PC-3 (cell line): ENCODE results near the gene PLOD3. TPM values are rescaled to one million over a fixed set of nuclear protein-coding genes. Genes with fewer than 3 reads are reported as not detected.
A peak's percentile ranks its signal among the peaks of the same experiment; 100 is the strongest.

ENCODE experiments used
- ATAC-seq: fragments of 200-7000 bp; cut with Tn5 transposase; 2 replicates; pipeline ENCODE4 v1.9.1; 2020; ENCODE audit warnings: mild to moderate bottlenecking, moderate library complexity
- BruUV-seq: library from RNA; stranded (reverse); fragments of 400-500 nt; replicated peaks from 2 replicates; lab custom pipeline; 2021; lab: Mats Ljungman, UMichigan
- CTCF ChIA-PET: fragments of 300-600 bp; sonication (Branson Sonifier 250); formaldehyde crosslinking; loops from one replicate; lab custom pipeline; 2022; ENCODE audit warnings: antibody characterized with exemption; lab: Charles Lee
- POLR2A ChIA-PET: fragments of 300-600 bp; sonication (Branson Sonifier 250); formaldehyde crosslinking; loops from one replicate; lab custom pipeline; 2022; ENCODE audit warnings: antibody characterized with exemption; ENCODE audit not compliant: unreplicated experiment; lab: Charles Lee
- DNase-seq: peaks from one replicate; pipeline ENCODE4 v3.0.0-alpha.2; 2015
- H2AFZ ChIP-seq: fragments of 300-600 bp; sonication (generic); 2 replicates; pipeline ENCODE4 v1.6.0; 2016; ENCODE audit warnings: antibody characterized with exemption, low read length
- H3F3A ChIP-seq: fragments of 300-600 bp; sonication (generic); one replicate; pipeline ENCODE4 v1.6.0; 2017; ENCODE audit warnings: antibody characterized with exemption, low read length, control low read depth, mild to moderate bottlenecking; ENCODE audit not compliant: unreplicated experiment
- H3K27ac ChIP-seq: fragments of 300-600 bp; sonication (generic); 2 replicates; pipeline ENCODE4 v1.5.1; 2016; ENCODE audit warnings: mild to moderate bottlenecking, low read length
- H3K27me3 ChIP-seq: fragments of 300-600 bp; sonication (generic); 2 replicates; pipeline ENCODE4 v1.6.1; 2016; ENCODE audit warnings: low read length, mixed read lengths
- H3K36me3 ChIP-seq: fragments of 300-600 bp; sonication (generic); 2 replicates; pipeline ENCODE4 v1.6.1; 2016; ENCODE audit warnings: low read depth, mixed run types, low read length, mixed read lengths
- H3K4me1 ChIP-seq: fragments of 300-600 bp; sonication (generic); 2 replicates; pipeline ENCODE4 v1.5.1; 2016; ENCODE audit warnings: low read length; ENCODE audit not compliant: insufficient read depth
- H3K4me2 ChIP-seq: fragments of 300-600 bp; sonication (generic); 2 replicates; pipeline ENCODE4 v1.6.0; 2016; ENCODE audit warnings: low read length
- H3K4me3 ChIP-seq: fragments of 300-600 bp; sonication (generic); 2 replicates; pipeline ENCODE4 v1.5.1; 2016; ENCODE audit warnings: mild to moderate bottlenecking, low read length, mixed read lengths
- H3K79me2 ChIP-seq: fragments of 300-600 bp; sonication (generic); 2 replicates; pipeline ENCODE4 v1.6.1; 2017; ENCODE audit warnings: low read length, mixed read lengths
- H3K9ac ChIP-seq: fragments of 300-600 bp; sonication (generic); 2 replicates; pipeline ENCODE4 v1.6.0; 2016; ENCODE audit warnings: mild to moderate bottlenecking, low read length
- H3K9me2 ChIP-seq: fragments of 300-600 bp; sonication (generic); replicated peaks from 2 replicates; pipeline ENCODE4 v1.6.1; 2016; ENCODE audit warnings: mixed run types, low read length, mixed read lengths
- H3K9me3 ChIP-seq: fragments of 300-600 bp; sonication (generic); 2 replicates; pipeline ENCODE4 v1.6.1; 2016; ENCODE audit warnings: low read length, mixed read lengths
- H4K20me1 ChIP-seq: fragments of 300-600 bp; sonication (generic); 2 replicates; pipeline ENCODE4 v1.6.1; 2016; ENCODE audit warnings: low read length, mixed read lengths
- CTCF ChIP-seq: fragments of 300-600 bp; sonication (generic); conservative IDR thresholded peaks from 2 replicates; pipeline ENCODE4 v1.5.1; 2017; ENCODE audit warnings: antibody characterized with exemption, low read depth, mild to moderate bottlenecking, low read length
- EZH2 ChIP-seq: fragments of 300-600 bp; sonication (generic); IDR thresholded peaks from one replicate; pipeline ENCODE4 v1.6.1; 2017; ENCODE audit warnings: antibody characterized with exemption, mild to moderate bottlenecking, low read length; ENCODE audit not compliant: unreplicated experiment
- EZH2phosphoT487 ChIP-seq: fragments of 300-600 bp; sonication (generic); IDR thresholded peaks from 2 replicates; pipeline ENCODE4 v1.6.1; 2018; ENCODE audit warnings: mild to moderate bottlenecking, antibody characterized with exemption, low read length, borderline replicate concordance
- intact Hi-C: fragments of 100-400 bp; cut with micrococcal nuclease; formaldehyde crosslinking; loops from 2 replicates; pipeline ENCODE4 v1.9.0; 2023
- total RNA-seq: library from RNA; depleted of rRNA; stranded (reverse); fragments of >200 nt; gene quantifications from 2 replicates; pipeline ENCODE4 v1.2.3, GENCODE V29; 2014

PLOD3 gene
- total RNA-seq, 1 experiment from 2014 or later: 66.6 TPM

GRCh38 chr7:101245147-101245668, 27.8 kb upstream of the PLOD3 start:
- BruUV-seq: TSS peak; percentile 81
- ChIA-PET POLR2A (interaction anchor here (1.3 kb wide), 1 partner anchor 28 kb away, joined by 7 read pairs; the partner anchor contains the start of genes PLOD3 and ZNHIT1), CTCF (interaction anchor here (0.6 to 1.4 kb wide), 4 partner anchors 38 to 103 kb away, joined by 4 to 10 read pairs (median 4); no protein-coding TSS in a partner anchor)
- Histone ChIP-seq H3K9me2 (no peaks in the 10 kb centered on the region), H3K79me2 (peaks cover 43% of the 10 kb centered on the region), H3K27ac (peak overlapping the region; percentile 78), H3K4me3 (peak overlapping the region; percentile 97), H3K9ac (peak overlapping the region; percentile 94), H3K9me3 (no peaks in the 10 kb centered on the region), H3K4me1 (peaks cover 13% of the 10 kb centered on the region), H2AFZ (peak overlapping the region; percentile 93), H3K4me2 (peak overlapping the region; percentile 100), H3F3A (no peaks in the 10 kb centered on the region), H3K36me3 (no peaks in the 10 kb centered on the region), H3K27me3 (no peaks in the 10 kb centered on the region), H4K20me1 (no peaks in the 10 kb centered on the region)
- TF ChIP-seq CTCF: no peak
- TF ChIP-seq EZH2: no peak
- no peak for TF ChIP-seq EZH2phosphoT487
- no peak for ATAC-seq
- intact Hi-C loops: no loop called here
- no peak for DNase-seq

DNA sequence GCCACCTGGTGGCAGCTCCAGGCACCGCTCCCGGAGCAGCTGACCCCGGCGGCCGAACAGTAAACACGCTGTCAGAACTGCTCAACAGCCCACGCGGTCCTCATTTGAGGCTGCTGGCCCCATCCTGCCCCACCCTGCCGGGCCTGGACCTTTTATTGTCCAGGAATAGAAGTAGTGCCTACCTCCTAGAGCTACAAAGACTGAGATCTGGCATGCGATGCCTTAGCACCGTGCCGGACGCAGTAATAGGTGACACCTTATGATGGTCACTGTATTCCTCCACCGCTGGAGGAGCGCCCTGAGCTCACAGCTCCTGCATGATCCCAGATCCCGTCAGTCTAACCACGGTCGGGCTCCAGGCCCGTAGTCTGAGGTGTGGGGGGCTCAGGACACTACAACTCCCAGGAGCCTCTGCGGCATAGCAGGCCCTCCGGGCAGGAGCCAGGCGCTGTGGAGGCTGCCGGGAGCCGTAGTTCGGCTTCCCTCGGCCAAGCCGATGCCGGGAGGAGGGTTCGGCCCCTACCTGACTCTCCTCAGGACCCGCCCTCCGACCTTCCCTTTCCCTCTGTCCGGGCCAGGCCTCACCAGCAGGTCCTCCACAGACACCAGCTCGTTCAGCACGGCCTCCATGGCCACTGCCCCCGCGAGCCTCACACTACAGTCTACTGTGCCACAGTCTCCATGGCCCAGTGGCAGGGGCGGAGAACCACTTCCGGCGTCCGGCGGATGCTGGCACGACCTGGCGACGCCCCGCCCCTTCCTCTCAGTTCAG, 27.2 kb upstream of the PLOD3 start, which contains the start of gene FIS1:
FIS1 (minus strand) TSS at position 707 of the 772 bp plus-strand sequence; CDS start at position 630, 77 bp downstream.
- Histone ChIP-seq H3K79me2 (peaks cover 39% of the 10 kb centered on the region), H3K27ac (peak within 1 kb of the TSS; percentile 78), H3F3A (no peaks in the 10 kb centered on the region), H3K9me2 (no peaks in the 10 kb centered on the region), H4K20me1 (no peaks in the 10 kb centered on the region), H3K4me2 (peak within 1 kb of the TSS; percentile 100), H3K27me3 (no peaks in the 10 kb centered on the region), H3K4me1 (peaks cover 13% of the 10 kb centered on the region), H3K9me3 (no peaks in the 10 kb centered on the region), H2AFZ (peak within 1 kb of the TSS; percentile 93), H3K36me3 (no peaks in the 10 kb centered on the region), H3K4me3 (peak within 1 kb of the TSS; percentile 97), H3K9ac (peak within 1 kb of the TSS; percentile 94)
- ChIA-PET POLR2A (interaction anchor here (0.6 to 1.3 kb wide), 2 partner anchors 27 to 353 kb away, joined by 3 to 7 read pairs; partner anchors contain the start of genes PLOD3 and ZNHIT1), CTCF (interaction anchor here (0.5 to 1.4 kb wide), 6 partner anchors 11 to 102 kb away, joined by 3 to 10 read pairs (median 4); partner anchors contain the start of gene ZNHIT1)
- DNase-seq: peak; percentile 86
- intact Hi-C loops: loop anchor here (1.0 kb wide), 2 partner anchors 26 to 39 kb away; partner anchors contain the start of gene ZNHIT1
- TF ChIP-seq EZH2phosphoT487: no peak
- TF ChIP-seq CTCF: peak; percentile 90
- TSS peak; percentile 50 for BruUV-seq
- peak; percentile 94 for ATAC-seq
